Inflammatory macrophage (primary cell): ENCODE results near the gene FAM20C.

Experiments used
- DNase-seq, 2 donors: peaks; one replicate each; pipeline ENCODE4 v3.0.0-alpha.2; 2020 to 2022

FAM20C gene

GRCh38 chr7:245574-246295 is 53.4 kb downstream of the FAM20C start:
- no peak for DNase-seq

GRCh38 chr7:246451-246850 is 54.1 kb downstream of the FAM20C start:
- DNase-seq, result no peak

GRCh38 chr7:247181-247580 is 54.8 kb downstream of the FAM20C start:
- no peak for DNase-seq

- DNase-seq, result no peak
Observed at GRCh38 chr7:247636-248035, 55.3 kb downstream of the FAM20C start.

GRCh38 chr7:248732-249435 is 56.5 kb downstream of the FAM20C start:
- no peak for DNase-seq

GRCh38 chr7:249989-250388 is 57.6 kb downstream of the FAM20C start:
- no peak for DNase-seq

- DNase-seq, result no peak
Observed at GRCh38 chr7:250523-250922, 58.2 kb downstream of the FAM20C start.

- no peak for DNase-seq
Observed at GRCh38 chr7:251005-251404, 58.6 kb downstream of the FAM20C start.

GRCh38 chr7:251446-252175 is 59.2 kb downstream of the FAM20C start:
- DNase-seq, result no peak

GRCh38 chr7:252216-252965 is 60.0 kb downstream of the FAM20C start:
- DNase-seq, result no peak

- no peak for DNase-seq
Observed at GRCh38 chr7:252981-253380, 60.6 kb downstream of the FAM20C start.

GRCh38 chr7:253581-254336 is 61.4 kb downstream of the FAM20C start:
- no peak for DNase-seq

- no peak for DNase-seq
Observed at GRCh38 chr7:254337-255037, 62.1 kb downstream of the FAM20C start.

GRCh38 chr7:255038-255435 is 62.7 kb downstream of the FAM20C start:
- DNase-seq, result no peak

GRCh38 chr7:255721-256361 is 63.5 kb downstream of the FAM20C start:
- no peak for DNase-seq

GRCh38 chr7:256461-256940 is 64.1 kb downstream of the FAM20C start:
- DNase-seq, result no peak

- DNase-seq, result no peak
Observed at GRCh38 chr7:256981-257646, 64.7 kb downstream of the FAM20C start.

GRCh38 chr7:257647-257992 is 65.2 kb downstream of the FAM20C start:
- no peak for DNase-seq

- no peak for DNase-seq
Observed at GRCh38 chr7:258476-259190, 66.3 kb downstream of the FAM20C start.

GRCh38 chr7:259191-259505 is 66.8 kb downstream of the FAM20C start:
- no peak for DNase-seq
